Measurements from ENCODE around the gene KLK6. TPM values are rescaled to one million over a fixed set of nuclear protein-coding genes. Genes with fewer than 3 reads are reported as not detected.
A peak's percentile ranks its signal among the peaks of the same experiment; 100 is the strongest.

KLK6 gene
- total and polyA plus RNA-seq, 8 donors: not detected

DNA sequence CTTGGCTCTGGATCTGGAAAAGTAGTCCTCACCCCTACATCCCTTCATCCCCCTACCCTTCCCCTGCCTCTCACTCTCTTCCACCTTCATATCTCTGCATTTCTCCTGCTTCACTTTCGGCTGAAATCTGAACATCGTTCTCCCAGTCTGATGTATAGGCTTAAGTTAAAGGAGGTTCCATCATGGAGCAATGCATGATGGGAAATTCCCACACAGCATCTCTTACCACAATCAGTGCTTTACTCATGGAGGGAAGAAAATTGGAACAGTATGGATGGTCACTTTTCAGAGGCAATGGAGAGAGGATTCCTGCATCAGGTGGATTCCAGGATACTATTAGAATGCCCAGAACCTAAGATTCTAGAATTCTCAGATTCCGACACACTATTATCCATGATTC is 38.1 kb upstream of the KLK6 start:
- TF ChIP-seq, protein P1, sequence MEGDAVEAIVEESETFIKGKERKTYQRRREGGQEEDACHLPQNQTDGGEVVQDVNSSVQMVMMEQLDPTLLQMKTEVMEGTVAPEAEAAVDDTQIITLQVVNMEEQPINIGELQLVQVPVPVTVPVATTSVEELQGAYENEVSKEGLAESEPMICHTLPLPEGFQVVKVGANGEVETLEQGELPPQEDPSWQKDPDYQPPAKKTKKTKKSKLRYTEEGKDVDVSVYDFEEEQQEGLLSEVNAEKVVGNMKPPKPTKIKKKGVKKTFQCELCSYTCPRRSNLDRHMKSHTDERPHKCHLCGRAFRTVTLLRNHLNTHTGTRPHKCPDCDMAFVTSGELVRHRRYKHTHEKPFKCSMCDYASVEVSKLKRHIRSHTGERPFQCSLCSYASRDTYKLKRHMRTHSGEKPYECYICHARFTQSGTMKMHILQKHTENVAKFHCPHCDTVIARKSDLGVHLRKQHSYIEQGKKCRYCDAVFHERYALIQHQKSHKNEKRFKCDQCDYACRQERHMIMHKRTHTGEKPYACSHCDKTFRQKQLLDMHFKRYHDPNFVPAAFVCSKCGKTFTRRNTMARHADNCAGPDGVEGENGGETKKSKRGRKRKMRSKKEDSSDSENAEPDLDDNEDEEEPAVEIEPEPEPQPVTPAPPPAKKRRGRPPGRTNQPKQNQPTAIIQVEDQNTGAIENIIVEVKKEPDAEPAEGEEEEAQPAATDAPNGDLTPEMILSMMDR (IDR thresholded peaks at IDR 0.05): no peak
- Histone ChIP-seq H3K4me3 (no peak overlapping the region), H3K27ac (no peak overlapping the region), H3K4me1 (no peaks in the 10 kb centered on the region), H3K9me3 (no peaks in the 10 kb centered on the region), H3K36me3 (no peaks in the 10 kb centered on the region), H3K27me3 (peaks cover 0 to 8% (median 0%) of the 10 kb centered on the region in 4 donors)
- intact Hi-C loops (cut with DNase I): no loop called here
- DNase-seq (no peak), ATAC-seq (no peak), FAIRE-seq (no peak)
- WGBS, 2 donors: 51 to 70% methylated on average over 3 of the region's 3 CpGs

DNA sequence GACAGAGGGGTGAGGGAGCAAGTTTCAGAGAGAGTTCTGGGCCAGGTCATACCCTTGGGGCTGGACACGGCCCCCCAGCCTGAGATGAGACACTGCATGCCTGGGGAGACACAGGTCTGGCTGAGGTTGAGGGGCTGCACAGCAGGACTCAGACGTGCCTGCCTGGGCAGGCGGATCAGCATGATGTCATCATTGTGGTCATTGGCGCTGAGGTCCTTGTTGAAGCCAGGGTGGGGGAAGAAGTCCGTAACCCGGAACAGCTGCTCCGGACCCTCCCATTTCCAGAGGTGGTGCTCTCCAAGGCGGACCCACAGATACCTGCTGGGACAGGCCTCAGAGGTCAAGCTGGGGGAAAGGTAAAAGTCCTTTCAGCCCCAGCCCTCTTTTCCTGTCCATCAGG is 37.0 kb upstream of the KLK6 start:
- intact Hi-C loops (cut with DNase I): no loop called here
- H3K4me1 ChIP-seq: no peaks in the 10 kb centered on the region
- H3K9me3 ChIP-seq: no peaks in the 10 kb centered on the region
- no peak overlapping the region for H3K27ac ChIP-seq
- peaks cover 0 to 15% (median 0%) of the 10 kb centered on the region in 4 donors for H3K27me3 ChIP-seq
- WGBS, 2 donors: 36 to 38% methylated on average over 8 of the region's 8 CpGs
- no peak for ATAC-seq
- DNase-seq: no peak
- no peak overlapping the region for H3K4me3 ChIP-seq
- H3K36me3 ChIP-seq: no peaks in the 10 kb centered on the region
- no peak for FAIRE-seq
- TF ChIP-seq, protein P1 (IDR thresholded peaks at IDR 0.05): no peak

DNA sequence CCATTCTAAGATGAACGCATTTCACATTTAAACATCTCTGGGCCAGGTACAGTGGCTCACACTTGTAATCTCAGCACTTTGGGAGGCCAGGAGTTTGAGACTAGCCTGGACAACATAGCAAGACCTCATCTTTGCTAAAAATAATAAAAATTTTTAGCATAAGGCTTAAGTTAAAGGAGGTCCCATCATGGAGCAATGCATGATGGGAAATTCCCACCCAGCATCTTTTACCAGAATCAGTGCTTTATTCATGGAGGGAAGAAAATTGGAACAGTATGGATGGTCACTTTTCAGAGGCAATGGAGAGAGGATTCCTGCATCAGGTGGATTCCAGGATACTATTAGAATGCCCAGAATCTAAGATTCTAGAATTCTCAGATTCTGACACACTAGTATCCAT is 35.9 kb upstream of the KLK6 start:
- DNase-seq (no peak), ATAC-seq (no peak), FAIRE-seq (no peak)
- Histone ChIP-seq H3K36me3 (no peaks in the 10 kb centered on the region), H3K27ac (no peak overlapping the region), H3K4me1 (no peaks in the 10 kb centered on the region), H3K9me3 (no peaks in the 10 kb centered on the region), H3K4me3 (no peak overlapping the region), H3K27me3 (peaks cover 0 to 15% (median 0%) of the 10 kb centered on the region in 4 donors)
- intact Hi-C loops (cut with DNase I): no loop called here
- WGBS, 2 donors: 68 to 71% methylated on average over 1 of the region's 1 CpG
- TF ChIP-seq, protein P1 (IDR thresholded peaks at IDR 0.05): no peak

DNA sequence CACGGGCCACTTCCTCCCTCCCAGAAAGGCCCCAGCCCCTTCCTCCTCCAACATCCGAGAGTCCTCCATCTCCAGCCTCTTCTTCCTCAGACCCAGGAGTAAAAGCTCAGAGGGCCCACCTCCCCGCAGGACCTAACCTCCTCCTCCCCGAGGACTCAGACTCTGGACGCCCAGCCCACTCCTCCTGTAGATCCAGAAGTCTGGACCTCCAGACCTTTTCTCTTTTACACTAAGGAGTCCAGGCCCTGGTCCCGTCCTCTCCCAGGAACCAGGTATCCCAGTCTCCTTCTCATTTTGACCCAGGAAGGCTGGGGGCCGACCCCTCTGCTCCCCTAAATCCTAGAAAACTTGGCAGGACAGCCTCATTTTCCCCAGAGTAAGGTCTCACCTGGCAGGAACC is 33.9 kb upstream of the KLK6 start:
- WGBS, 2 donors: 56 to 61% methylated on average over 7 of the region's 7 CpGs
- Histone ChIP-seq H3K9me3 (no peaks in the 10 kb centered on the region), H3K27ac (no peak overlapping the region), H3K27me3 (peaks cover 0 to 15% (median 0%) of the 10 kb centered on the region in 4 donors), H3K4me3 (no peak overlapping the region), H3K4me1 (no peaks in the 10 kb centered on the region), H3K36me3 (no peaks in the 10 kb centered on the region)
- no peak for DNase-seq
- FAIRE-seq: no peak
- ATAC-seq: no peak
- intact Hi-C loops (cut with DNase I): no loop called here
- TF ChIP-seq, protein P1 (IDR thresholded peaks at IDR 0.05): no peak

DNA sequence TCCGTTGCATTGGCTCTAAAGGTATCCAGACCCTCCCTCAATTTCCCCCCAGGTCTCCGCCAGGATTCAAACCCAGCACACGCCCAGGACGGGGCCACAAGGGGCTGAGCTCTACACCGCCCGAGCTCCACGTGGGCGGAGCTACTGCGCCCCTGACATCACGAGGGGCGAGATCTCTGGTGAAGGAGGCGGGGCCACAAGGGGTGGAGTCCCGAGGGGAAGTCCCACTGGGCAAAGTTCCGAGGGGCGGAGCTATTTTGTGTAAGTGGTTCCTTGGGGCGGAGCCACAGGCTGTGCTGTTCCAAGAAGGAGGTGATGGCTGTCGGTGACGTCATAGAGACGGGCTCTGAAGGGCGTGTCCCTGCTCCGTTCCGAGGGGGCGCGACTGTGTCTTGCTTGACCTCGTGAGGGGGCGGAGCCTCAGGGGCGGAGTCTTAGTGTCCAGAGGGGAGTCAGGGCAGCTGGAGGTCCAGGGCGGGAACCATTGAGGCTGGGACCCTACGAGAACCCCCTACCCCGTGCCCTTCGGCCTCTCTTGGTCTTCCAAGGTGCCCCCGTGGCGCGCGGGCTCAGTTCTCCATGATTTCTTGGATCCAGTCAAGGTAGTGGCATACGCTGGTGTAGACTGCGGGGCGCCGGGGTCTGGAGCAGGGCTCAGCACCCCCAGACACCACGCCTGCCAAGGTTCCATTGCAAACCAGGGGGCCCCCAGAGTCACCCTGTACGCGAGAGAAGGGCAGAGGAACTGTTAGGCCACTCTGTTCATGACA is 33.3 kb upstream of the KLK6 start:
- Histone ChIP-seq H3K9me3 (no peaks in the 10 kb centered on the region), H3K4me3 (no peak overlapping the region), H3K27ac (no peak overlapping the region), H3K36me3 (no peaks in the 10 kb centered on the region), H3K27me3 (peaks cover 0 to 15% (median 0%) of the 10 kb centered on the region in 4 donors), H3K4me1 (no peaks in the 10 kb centered on the region)
- TF ChIP-seq, protein P1 (IDR thresholded peaks at IDR 0.05): no peak
- FAIRE-seq: no peak
- intact Hi-C loops (cut with DNase I): no loop called here
- peak in 1 of 4 donors; percentile 37 for ATAC-seq
- WGBS, 2 donors: 51 to 60% methylated on average over 42 of the region's 42 CpGs
- DNase-seq: peak in 1 of 6 donors; percentile 29
